ENCODE results near the gene CCDC90B.

CCDC90B gene

DNA sequence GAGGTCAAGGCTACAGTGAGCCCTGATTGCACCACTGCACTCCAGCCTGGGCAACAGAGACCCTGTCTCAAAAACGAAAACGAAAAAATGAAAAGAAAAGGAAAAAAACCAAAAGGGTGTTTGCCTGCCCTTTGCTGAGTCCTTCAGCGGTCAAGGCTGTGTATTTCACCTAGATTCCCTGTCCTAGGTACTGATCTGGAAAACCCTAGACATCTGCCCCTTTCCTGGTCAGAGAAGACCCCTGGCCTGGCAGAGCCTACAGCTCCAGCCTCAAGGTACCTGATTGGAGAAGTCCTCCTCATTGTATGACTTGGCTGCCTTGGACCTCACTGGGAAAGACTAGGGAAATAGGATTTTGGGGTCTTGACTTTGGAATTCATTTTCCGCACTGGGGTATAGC is 8.0 kb upstream of the CCDC90B start:
- H3K4me3 ChIP-seq (ENCODE audit: low read depth, low read length) = no peak overlapping the region
- TF ChIP-seq POLR2A (IDR thresholded peaks at IDR 0.05; ENCODE audit: extremely low read depth, insufficient read length) (no peak), MYC (IDR thresholded peaks at IDR 0.05; ENCODE audit: low read depth, low read length) (no peak), CTCF (IDR thresholded peaks at IDR 0.05; ENCODE audit: low read depth, low read length) (no peak)
- TF ChIP-seq, protein P1, sequence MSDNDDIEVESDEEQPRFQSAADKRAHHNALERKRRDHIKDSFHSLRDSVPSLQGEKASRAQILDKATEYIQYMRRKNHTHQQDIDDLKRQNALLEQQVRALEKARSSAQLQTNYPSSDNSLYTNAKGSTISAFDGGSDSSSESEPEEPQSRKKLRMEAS (IDR thresholded peaks at IDR 0.05; ENCODE audit: low read depth, low read length) = no peak
- DNase-seq (ENCODE audit: low read depth) = no peak

- no peak for TF ChIP-seq MYC (IDR thresholded peaks at IDR 0.05; ENCODE audit: low read depth, low read length)
- TF ChIP-seq, protein P1 (IDR thresholded peaks at IDR 0.05; ENCODE audit: low read depth, low read length) = no peak
- no peak for TF ChIP-seq POLR2A (IDR thresholded peaks at IDR 0.05; ENCODE audit: extremely low read depth, insufficient read length)
- no peak for TF ChIP-seq CTCF (IDR thresholded peaks at IDR 0.05; ENCODE audit: low read depth, low read length)
- no peak overlapping the region for H3K4me3 ChIP-seq (ENCODE audit: low read depth, low read length)
- DNase-seq (ENCODE audit: low read depth) = no peak
Observed at GRCh38 chr11:83293457-83293774, 7.2 kb upstream of the CCDC90B start.

DNA sequence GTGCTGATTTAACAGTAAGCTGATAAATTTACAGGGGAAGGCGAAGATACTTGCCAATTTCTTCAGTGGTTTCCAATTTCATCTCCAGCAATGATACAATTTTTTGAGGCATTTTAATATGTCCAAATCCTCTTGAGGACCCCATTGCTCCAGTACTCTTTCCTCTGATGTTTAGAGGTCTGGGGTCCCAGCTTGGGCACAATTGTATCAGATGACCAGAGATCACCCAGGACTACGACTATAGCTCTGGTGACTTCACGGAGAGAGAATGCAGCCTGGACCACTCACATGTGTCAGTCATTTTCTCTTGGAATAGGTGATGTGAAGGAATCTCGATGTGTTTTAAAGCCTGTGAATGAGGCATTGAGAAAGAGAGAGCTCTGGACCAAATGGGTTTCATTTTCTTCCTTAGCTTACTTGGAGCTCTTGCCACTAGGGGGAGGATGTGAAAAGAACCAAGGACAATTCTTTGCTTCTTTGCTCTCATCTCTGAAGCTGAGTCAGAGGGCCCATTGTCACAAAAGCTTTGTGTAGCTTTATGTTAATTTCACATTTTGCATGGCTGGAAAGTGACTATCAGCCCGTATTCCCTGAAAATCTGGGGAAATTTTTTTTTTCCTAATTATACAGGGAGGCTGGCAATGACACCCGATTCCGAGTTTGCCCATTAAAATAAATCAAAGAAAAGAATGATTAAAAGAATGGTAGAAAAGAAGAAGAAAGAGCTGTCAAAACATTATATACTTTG is 6.7 kb upstream of the CCDC90B start:
- H3K4me3 ChIP-seq (ENCODE audit: low read depth, low read length) = no peak overlapping the region
- peak; percentile 71 for DNase-seq (ENCODE audit: low read depth)

GRCh38 chr11:83287631-83288030 is 1.5 kb upstream of the CCDC90B start:
- no peak overlapping the region for H3K4me3 ChIP-seq (ENCODE audit: low read depth, low read length)
- TF ChIP-seq, protein P1 (IDR thresholded peaks at IDR 0.05; ENCODE audit: low read depth, low read length) = no peak
- TF ChIP-seq MYC (IDR thresholded peaks at IDR 0.05; ENCODE audit: low read depth, low read length) (no peak), CTCF (IDR thresholded peaks at IDR 0.05; ENCODE audit: low read depth, low read length) (no peak), POLR2A (IDR thresholded peaks at IDR 0.05; ENCODE audit: extremely low read depth, insufficient read length) (no peak)
- DNase-seq (ENCODE audit: low read depth) = no peak

More for the DNA sequence above, 6.7 kb upstream of the CCDC90B start:
- TF ChIP-seq CTCF (IDR thresholded peaks at IDR 0.05; ENCODE audit: low read depth, low read length) (peak; percentile 88), POLR2A (IDR thresholded peaks at IDR 0.05; ENCODE audit: extremely low read depth, insufficient read length) (no peak)
- TF ChIP-seq, protein P1 (IDR thresholded peaks at IDR 0.05; ENCODE audit: low read depth, low read length) = 0 out of 2 replicates have a peak, but pooled peaks have one; percentile 13

- H3K4me3 ChIP-seq (ENCODE audit: low read depth, low read length) = peak overlapping the region; percentile 92
- no peak for TF ChIP-seq MYC (IDR thresholded peaks at IDR 0.05; ENCODE audit: low read depth, low read length)
- no peak for TF ChIP-seq POLR2A (IDR thresholded peaks at IDR 0.05; ENCODE audit: extremely low read depth, insufficient read length)
- TF ChIP-seq, protein P1 (IDR thresholded peaks at IDR 0.05; ENCODE audit: low read depth, low read length) = no peak; the same call in 1 of the 2 replicates
- TF ChIP-seq CTCF (IDR thresholded peaks at IDR 0.05; ENCODE audit: low read depth, low read length) = no peak
- no peak for DNase-seq (ENCODE audit: low read depth)
Observed at GRCh38 chr11:83285151-83285770, 906 bp downstream of the CCDC90B start.

Measured in NB4 (cell line).